K562 (cell line): ENCODE measurements around the gene CBLIF. TPM values are rescaled to one million over a fixed set of nuclear protein-coding genes. Genes with fewer than 3 reads are reported as not detected.

Source experiments
- FOXJ2 ChIP-seq: fragments of 200-800 bp; sonication (Bioruptor generic); IDR thresholded peaks from 2 replicates; pipeline ENCODE4 v1.6.1; 2016; ENCODE audit warnings: missing genetic modification characterization, missing compliant biosample characterization
- GTF2A2 ChIP-seq: IDR thresholded peaks from 2 replicates; pipeline ENCODE4 v1.6.1; 2016; ENCODE audit warnings: mild to moderate bottlenecking, missing genetic modification characterization, missing compliant biosample characterization
- HNRNPL ChIP-seq: fragments of 200-400 bp; formaldehyde crosslinking; IDR thresholded peaks from 2 replicates; pipeline ENCODE4 v1.6.1; 2017; ENCODE audit warnings: low read depth, mild to moderate bottlenecking, low read length
- MCM7 ChIP-seq, 2 experiments: fragments of 450-650 bp; IDR thresholded peaks; 2 replicates each; pipeline ENCODE4 v1.6.1; 2016 to 2018
- NFRKB ChIP-seq: fragments of 450-650 bp; IDR thresholded peaks from 2 replicates; pipeline ENCODE4 v1.6.1; 2016; ENCODE audit warnings: low read depth
- SAFB ChIP-seq: fragments of 200-400 bp; formaldehyde crosslinking; IDR thresholded peaks from 2 replicates; pipeline ENCODE4 v1.6.1; 2017; ENCODE audit warnings: low read depth, low read length, borderline replicate concordance
- SUPT5H ChIP-seq: fragments of 450-650 bp; IDR thresholded peaks from 2 replicates; pipeline ENCODE4 v1.6.1; 2016
- polyA plus RNA-seq, 8 experiments: library from polyadenylated mRNA; depleted of rRNA in 4 of 8; stranded (reverse) in 5 of 8; unstranded in 3 of 8; fragments of >200 nt; fragmentation: Nextera tagmentation in 2 of 8; fragmentation: Illumina TruSeq in 1 of 8; extraction: Ambion mirVana in 2 of 8; extraction: Trizol in 1 of 8; gene quantifications; 2 replicates each; pipeline versions ENCODE4 v1.2.1 to v1.2.3, GENCODE V29; 2011 to 2014; ENCODE audit warnings: inconsistent platforms in 1 of 8, missing spikeins in 1 of 8
- total RNA-seq, 7 experiments: library from RNA; depleted of rRNA in 6 of 7; stranded (reverse); fragments of >200 nt in 6 of 7; fragmentation: Illumina TruSeq in 2 of 7; extraction: Trizol in 2 of 7; gene quantifications; 2 replicates each; pipeline versions ENCODE4 v1.2.1 to v1.2.3, GENCODE V29; 2011 to 2021; ENCODE audit warnings: low replicate concordance in 1 of 7
- TF ChIP-seq, protein P1 (sequence below): fragments of 250-450 bp; sonication (Bioruptor Pico); IDR thresholded peaks from 2 replicates; pipeline ENCODE4 v1.5.0; 2020; ENCODE audit warnings: mild to moderate bottlenecking, borderline replicate concordance
- TF ChIP-seq, protein P2 (sequence below): fragments of 250-450 bp; sonication (Bioruptor Pico); IDR thresholded peaks from 2 replicates; pipeline ENCODE4 v1.8.0; 2022; ENCODE audit warnings: inconsistent platforms
- TF ChIP-seq, protein P3 (sequence below): fragments of 200-600 bp; sonication (generic); IDR thresholded peaks from one replicate; pipeline ENCODE4 v1.6.1; 2012; ENCODE audit warnings: mild to moderate bottlenecking, low read depth, low read length, inconsistent platforms

CBLIF gene
- total and polyA plus RNA-seq, 9 of the 15 experiments (the other 6 are each of a cell fraction or from before 2014, with no cell fraction given): 0.07 to 0.83 (median 0.54) TPM

DNA sequence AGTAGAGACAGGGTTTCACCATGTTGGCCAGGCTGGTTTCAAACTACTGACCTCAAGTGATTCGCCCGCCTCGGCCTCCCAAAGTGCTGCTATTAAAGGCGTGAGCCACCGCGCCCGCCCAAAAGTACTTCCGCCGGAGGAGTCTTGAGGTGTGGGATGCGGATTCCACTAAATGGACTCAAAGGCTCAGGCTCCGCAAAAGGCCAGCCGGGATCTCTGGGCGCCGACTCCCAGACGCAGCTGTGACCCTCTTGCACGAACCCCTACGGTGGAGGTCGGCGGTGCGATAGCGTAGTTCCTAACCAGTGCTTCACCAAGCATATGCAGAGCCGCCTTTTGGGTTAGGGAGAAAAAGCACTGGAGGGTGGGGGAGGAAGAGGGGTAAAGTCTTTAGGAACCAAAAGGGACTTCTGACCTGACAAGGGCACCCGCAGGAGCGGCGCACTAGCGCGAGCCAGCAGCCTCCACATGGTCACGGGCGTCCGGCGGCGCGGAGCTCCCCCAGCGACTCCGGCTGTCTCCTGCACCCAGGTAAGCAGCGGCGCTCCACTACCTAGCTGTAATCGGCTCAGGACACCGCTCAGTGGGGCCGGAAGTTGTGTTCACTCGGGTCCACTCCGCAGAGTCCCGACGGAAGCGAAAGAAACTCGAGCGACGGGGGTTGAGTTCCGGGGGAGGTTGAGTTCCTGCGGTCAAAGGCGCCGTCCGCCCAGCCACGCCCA lies 34.9 kb downstream of the CBLIF start, which contains the start of gene MRPL16 (continued):
- TF ChIP-seq, protein P1, sequence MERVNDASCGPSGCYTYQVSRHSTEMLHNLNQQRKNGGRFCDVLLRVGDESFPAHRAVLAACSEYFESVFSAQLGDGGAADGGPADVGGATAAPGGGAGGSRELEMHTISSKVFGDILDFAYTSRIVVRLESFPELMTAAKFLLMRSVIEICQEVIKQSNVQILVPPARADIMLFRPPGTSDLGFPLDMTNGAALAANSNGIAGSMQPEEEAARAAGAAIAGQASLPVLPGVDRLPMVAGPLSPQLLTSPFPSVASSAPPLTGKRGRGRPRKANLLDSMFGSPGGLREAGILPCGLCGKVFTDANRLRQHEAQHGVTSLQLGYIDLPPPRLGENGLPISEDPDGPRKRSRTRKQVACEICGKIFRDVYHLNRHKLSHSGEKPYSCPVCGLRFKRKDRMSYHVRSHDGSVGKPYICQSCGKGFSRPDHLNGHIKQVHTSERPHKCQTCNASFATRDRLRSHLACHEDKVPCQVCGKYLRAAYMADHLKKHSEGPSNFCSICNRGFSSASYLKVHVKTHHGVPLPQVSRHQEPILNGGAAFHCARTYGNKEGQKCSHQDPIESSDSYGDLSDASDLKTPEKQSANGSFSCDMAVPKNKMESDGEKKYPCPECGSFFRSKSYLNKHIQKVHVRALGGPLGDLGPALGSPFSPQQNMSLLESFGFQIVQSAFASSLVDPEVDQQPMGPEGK (CRISPR knock-in tag): 0 out of 2 replicates have a peak, but pooled peaks have one; percentile 41
- 0 out of 2 replicates have a peak, but pooled peaks have one; percentile 30 for TF ChIP-seq GTF2A2 (tag)
- peak; percentile 89 for TF ChIP-seq SUPT5H
- no peak for TF ChIP-seq HNRNPL
- peak; percentile 81; the same call in 1 of the 2 replicates for TF ChIP-seq NFRKB
- no peak for TF ChIP-seq MCM7 (IDR thresholded peaks at IDR 0.05)
- TF ChIP-seq, protein P2, sequence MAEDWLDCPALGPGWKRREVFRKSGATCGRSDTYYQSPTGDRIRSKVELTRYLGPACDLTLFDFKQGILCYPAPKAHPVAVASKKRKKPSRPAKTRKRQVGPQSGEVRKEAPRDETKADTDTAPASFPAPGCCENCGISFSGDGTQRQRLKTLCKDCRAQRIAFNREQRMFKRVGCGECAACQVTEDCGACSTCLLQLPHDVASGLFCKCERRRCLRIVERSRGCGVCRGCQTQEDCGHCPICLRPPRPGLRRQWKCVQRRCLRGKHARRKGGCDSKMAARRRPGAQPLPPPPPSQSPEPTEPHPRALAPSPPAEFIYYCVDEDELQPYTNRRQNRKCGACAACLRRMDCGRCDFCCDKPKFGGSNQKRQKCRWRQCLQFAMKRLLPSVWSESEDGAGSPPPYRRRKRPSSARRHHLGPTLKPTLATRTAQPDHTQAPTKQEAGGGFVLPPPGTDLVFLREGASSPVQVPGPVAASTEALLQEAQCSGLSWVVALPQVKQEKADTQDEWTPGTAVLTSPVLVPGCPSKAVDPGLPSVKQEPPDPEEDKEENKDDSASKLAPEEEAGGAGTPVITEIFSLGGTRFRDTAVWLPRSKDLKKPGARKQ (CRISPR knock-in tag): no peak
- no peak for TF ChIP-seq FOXJ2 (tag)
- no peak for TF ChIP-seq SAFB
- TF ChIP-seq, protein P3, sequence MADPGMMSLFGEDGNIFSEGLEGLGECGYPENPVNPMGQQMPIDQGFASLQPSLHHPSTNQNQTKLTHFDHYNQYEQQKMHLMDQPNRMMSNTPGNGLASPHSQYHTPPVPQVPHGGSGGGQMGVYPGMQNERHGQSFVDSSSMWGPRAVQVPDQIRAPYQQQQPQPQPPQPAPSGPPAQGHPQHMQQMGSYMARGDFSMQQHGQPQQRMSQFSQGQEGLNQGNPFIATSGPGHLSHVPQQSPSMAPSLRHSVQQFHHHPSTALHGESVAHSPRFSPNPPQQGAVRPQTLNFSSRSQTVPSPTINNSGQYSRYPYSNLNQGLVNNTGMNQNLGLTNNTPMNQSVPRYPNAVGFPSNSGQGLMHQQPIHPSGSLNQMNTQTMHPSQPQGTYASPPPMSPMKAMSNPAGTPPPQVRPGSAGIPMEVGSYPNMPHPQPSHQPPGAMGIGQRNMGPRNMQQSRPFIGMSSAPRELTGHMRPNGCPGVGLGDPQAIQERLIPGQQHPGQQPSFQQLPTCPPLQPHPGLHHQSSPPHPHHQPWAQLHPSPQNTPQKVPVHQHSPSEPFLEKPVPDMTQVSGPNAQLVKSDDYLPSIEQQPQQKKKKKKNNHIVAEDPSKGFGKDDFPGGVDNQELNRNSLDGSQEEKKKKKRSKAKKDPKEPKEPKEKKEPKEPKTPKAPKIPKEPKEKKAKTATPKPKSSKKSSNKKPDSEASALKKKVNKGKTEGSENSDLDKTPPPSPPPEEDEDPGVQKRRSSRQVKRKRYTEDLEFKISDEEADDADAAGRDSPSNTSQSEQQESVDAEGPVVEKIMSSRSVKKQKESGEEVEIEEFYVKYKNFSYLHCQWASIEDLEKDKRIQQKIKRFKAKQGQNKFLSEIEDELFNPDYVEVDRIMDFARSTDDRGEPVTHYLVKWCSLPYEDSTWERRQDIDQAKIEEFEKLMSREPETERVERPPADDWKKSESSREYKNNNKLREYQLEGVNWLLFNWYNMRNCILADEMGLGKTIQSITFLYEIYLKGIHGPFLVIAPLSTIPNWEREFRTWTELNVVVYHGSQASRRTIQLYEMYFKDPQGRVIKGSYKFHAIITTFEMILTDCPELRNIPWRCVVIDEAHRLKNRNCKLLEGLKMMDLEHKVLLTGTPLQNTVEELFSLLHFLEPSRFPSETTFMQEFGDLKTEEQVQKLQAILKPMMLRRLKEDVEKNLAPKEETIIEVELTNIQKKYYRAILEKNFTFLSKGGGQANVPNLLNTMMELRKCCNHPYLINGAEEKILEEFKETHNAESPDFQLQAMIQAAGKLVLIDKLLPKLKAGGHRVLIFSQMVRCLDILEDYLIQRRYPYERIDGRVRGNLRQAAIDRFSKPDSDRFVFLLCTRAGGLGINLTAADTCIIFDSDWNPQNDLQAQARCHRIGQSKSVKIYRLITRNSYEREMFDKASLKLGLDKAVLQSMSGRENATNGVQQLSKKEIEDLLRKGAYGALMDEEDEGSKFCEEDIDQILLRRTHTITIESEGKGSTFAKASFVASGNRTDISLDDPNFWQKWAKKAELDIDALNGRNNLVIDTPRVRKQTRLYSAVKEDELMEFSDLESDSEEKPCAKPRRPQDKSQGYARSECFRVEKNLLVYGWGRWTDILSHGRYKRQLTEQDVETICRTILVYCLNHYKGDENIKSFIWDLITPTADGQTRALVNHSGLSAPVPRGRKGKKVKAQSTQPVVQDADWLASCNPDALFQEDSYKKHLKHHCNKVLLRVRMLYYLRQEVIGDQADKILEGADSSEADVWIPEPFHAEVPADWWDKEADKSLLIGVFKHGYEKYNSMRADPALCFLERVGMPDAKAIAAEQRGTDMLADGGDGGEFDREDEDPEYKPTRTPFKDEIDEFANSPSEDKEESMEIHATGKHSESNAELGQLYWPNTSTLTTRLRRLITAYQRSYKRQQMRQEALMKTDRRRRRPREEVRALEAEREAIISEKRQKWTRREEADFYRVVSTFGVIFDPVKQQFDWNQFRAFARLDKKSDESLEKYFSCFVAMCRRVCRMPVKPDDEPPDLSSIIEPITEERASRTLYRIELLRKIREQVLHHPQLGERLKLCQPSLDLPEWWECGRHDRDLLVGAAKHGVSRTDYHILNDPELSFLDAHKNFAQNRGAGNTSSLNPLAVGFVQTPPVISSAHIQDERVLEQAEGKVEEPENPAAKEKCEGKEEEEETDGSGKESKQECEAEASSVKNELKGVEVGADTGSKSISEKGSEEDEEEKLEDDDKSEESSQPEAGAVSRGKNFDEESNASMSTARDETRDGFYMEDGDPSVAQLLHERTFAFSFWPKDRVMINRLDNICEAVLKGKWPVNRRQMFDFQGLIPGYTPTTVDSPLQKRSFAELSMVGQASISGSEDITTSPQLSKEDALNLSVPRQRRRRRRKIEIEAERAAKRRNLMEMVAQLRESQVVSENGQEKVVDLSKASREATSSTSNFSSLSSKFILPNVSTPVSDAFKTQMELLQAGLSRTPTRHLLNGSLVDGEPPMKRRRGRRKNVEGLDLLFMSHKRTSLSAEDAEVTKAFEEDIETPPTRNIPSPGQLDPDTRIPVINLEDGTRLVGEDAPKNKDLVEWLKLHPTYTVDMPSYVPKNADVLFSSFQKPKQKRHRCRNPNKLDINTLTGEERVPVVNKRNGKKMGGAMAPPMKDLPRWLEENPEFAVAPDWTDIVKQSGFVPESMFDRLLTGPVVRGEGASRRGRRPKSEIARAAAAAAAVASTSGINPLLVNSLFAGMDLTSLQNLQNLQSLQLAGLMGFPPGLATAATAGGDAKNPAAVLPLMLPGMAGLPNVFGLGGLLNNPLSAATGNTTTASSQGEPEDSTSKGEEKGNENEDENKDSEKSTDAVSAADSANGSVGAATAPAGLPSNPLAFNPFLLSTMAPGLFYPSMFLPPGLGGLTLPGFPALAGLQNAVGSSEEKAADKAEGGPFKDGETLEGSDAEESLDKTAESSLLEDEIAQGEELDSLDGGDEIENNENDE: no peak
